Loucy (cell line): Measurements from ENCODE around the gene CXorf38.

Experiments used
- CTCF ChIP-seq: fragments of 200-600 bp; sonication (generic); conservative IDR thresholded peaks from 2 replicates; pipeline ENCODE4 v1.5.1; 2014; ENCODE audit warnings: mild to moderate bottlenecking, antibody characterized with exemption, low read length
- EZH2phosphoT487 ChIP-seq: fragments of 200-600 bp; IDR thresholded peaks from 2 replicates; pipeline ENCODE4 v1.6.1; 2018; ENCODE audit warnings: antibody characterized with exemption, mild to moderate bottlenecking, moderate library complexity, borderline replicate concordance

DNA sequence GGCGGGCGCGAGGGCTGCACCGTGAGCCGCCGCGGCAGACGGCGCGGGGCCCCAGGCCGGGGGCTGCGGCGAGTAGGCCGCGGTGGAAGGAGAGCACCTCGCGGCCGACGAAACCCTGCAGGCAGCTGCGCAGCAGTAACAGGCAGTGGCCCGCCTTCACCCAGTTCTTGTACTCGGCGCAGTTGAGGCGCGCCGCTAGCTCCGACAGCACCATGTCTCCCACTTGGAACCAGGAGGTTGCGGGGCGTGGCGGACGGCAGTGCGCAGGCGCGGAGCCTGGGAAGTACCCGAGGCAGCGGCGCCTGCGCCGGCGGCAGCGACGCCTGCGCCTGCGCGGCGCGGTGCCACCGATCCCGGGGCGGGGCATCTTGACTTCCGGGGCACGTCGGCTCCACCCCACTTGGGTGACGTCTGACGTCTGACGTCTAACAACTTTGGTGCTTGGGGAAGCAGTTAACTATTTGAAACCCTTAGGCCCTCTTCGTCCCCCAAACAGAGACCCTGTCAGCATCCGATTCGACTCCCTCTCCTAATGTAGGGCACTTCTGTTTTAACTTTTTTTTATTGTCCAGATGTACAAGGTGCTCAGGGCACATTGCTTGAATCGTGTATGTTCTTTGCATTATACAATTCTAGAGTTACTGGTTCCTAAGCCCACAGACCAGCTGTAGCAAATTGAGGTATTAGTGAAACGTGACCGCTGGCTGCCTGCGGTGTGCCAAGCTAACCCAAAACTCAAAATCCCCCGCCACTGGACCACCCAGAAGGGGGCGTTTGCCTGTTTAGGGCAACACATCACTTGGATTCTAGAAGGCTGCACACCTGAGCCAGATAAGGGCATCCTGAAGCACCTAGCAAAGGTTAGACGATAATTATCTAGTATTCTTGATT lies at the start of gene CXorf38:
- TF ChIP-seq CTCF = no peak
- TF ChIP-seq EZH2phosphoT487 = no peak
